B cell (primary cell): ENCODE results near the gene ATG4C. TPM values are rescaled to one million over a fixed set of nuclear protein-coding genes. Genes with fewer than 3 reads are reported as not detected.
"Not testable (repeated sequence)": the region's sequence is repeated elsewhere in the genome, so short reads cannot be mapped to it uniquely, and the experiment has no call there.

Experiments used
- ATAC-seq: fragments of 200-7000 bp; cut with Tn5 transposase; one replicate; pipeline ENCODE4 v1.10.0; 2021; ENCODE audit warnings: low read depth, mild to moderate bottlenecking, moderate number of reproducible peaks, moderate library complexity
- CTCF ChIA-PET: fragments of 350-600 bp; sonication (Branson Sonifier 250); formaldehyde crosslinking; loops from one replicate; lab custom pipeline; 2021; ENCODE audit warnings: antibody characterized with exemption, inconsistent platforms; lab: Charles Lee
- POLR2A ChIA-PET: fragments of 350-600 bp; sonication (Branson Sonifier 250); formaldehyde crosslinking; loops from one replicate; lab custom pipeline; 2021; ENCODE audit warnings: antibody characterized with exemption; lab: Charles Lee
- DNase-seq: peaks from one replicate; pipeline ENCODE4 v3.0.0; 2013
- H2AFZ ChIP-seq: 2 replicates; pipeline ENCODE4 v1.6.1; 2012; ENCODE audit warnings: mild to moderate bottlenecking, low read depth, low read length; ENCODE audit not compliant: insufficient read depth, poor library complexity, severe bottlenecking
- H3K27ac ChIP-seq, 2 donors: 1 replicate in 1 of 2; 2 replicates in 1 of 2; pipeline ENCODE4 v1.5.1; 2012 to 2013; ENCODE audit warnings: low read length in 2 of 2, mild to moderate bottlenecking in 2 of 2, moderate library complexity in 1 of 2
- H3K27me3 ChIP-seq, 4 experiments: fragments of 200-600 bp in 1 of 4; sonication (generic) in 1 of 4; replicated peaks in 1 of 4; 1 replicate in 2 of 4; 2 replicates in 2 of 4; pipeline versions ENCODE4 v1.6.1 to v1.7.0; 2013 to 2016; ENCODE audit warnings: low read length in 3 of 4, mild to moderate bottlenecking in 2 of 4, mixed read lengths in 1 of 4, moderate library complexity in 1 of 4; ENCODE audit not compliant: insufficient read depth in 4 of 4, control insufficient read depth in 3 of 4; ENCODE audit errors: control extremely low read depth in 1 of 4
- H3K36me3 ChIP-seq, 2 experiments: replicated peaks in 1 of 2; 1 replicate in 1 of 2; 2 replicates in 1 of 2; pipeline versions ENCODE4 v1.6.1 to v1.7.1; 2013; ENCODE audit warnings: low read length in 1 of 2; ENCODE audit not compliant: insufficient read depth in 2 of 2, control insufficient read depth in 1 of 2; ENCODE audit errors: control extremely low read depth in 1 of 2, extremely low read depth in 1 of 2
- H3K4me1 ChIP-seq, 2 donors: fragments of 200-600 bp in 1 of 2; sonication (generic) in 1 of 2; 1 replicate in 1 of 2; 2 replicates in 1 of 2; pipeline versions ENCODE4 v1.5.1 to v1.6.1; 2013 to 2017; ENCODE audit warnings: low read length in 2 of 2; ENCODE audit not compliant: control insufficient read depth in 2 of 2, insufficient read depth in 2 of 2
- H3K4me2 ChIP-seq: replicated peaks from 2 replicates; pipeline ENCODE3; 2012; ENCODE audit warnings: mild to moderate bottlenecking, low read depth, low read length; ENCODE audit not compliant: poor library complexity, severe bottlenecking
- H3K4me3 ChIP-seq, 5 experiments: fragments of 200-600 bp in 1 of 5; sonication (generic) in 1 of 5; 1 replicate in 3 of 5; 2 replicates in 2 of 5; pipeline versions ENCODE4 v1.5.1 to v1.7.0; 2011 to 2016; ENCODE audit warnings: low read length in 4 of 5, mild to moderate bottlenecking in 4 of 5, low read depth in 2 of 5, control low read depth in 1 of 5, moderate library complexity in 1 of 5; ENCODE audit not compliant: insufficient read depth in 1 of 5; ENCODE audit errors: control extremely low read depth in 1 of 5, extremely low read depth in 1 of 5
- H3K79me2 ChIP-seq: fragments of 200-600 bp; sonication (generic); one replicate; pipeline ENCODE4 v1.6.0; 2016; ENCODE audit warnings: low read length; ENCODE audit not compliant: control insufficient read depth, insufficient read depth
- H3K9ac ChIP-seq: fragments of 200-600 bp; sonication (generic); 2 replicates; pipeline ENCODE4 v1.6.1; 2017; ENCODE audit warnings: mild to moderate bottlenecking, low read length, moderate library complexity
- H3K9me3 ChIP-seq, 3 donors: one replicate each; pipeline versions ENCODE4 v1.6.1 to v1.7.1; 2013; ENCODE audit warnings: low read length in 2 of 3; ENCODE audit not compliant: control insufficient read depth in 2 of 3, insufficient read depth in 1 of 3; ENCODE audit errors: control extremely low read depth in 1 of 3
- H4K20me1 ChIP-seq: 2 replicates; pipeline ENCODE4 v1.6.0; 2012; ENCODE audit warnings: mild to moderate bottlenecking, low read length; ENCODE audit not compliant: insufficient read depth, control insufficient read depth, poor library complexity, severe bottlenecking
- H3K27ac Mint-ChIP-seq: one replicate; pipeline ENCODE4 v1.8.0; 2021; ENCODE audit warnings: mixed read lengths
- H3K27me3 Mint-ChIP-seq: one replicate; pipeline ENCODE4 v1.8.0; 2021; ENCODE audit warnings: mixed read lengths
- H3K4me1 Mint-ChIP-seq: one replicate; pipeline ENCODE4 v1.8.0; 2021; ENCODE audit warnings: mixed read lengths
- H3K4me3 Mint-ChIP-seq: one replicate; pipeline ENCODE4 v1.8.0; 2021; ENCODE audit warnings: mixed read lengths
- H3K9me3 Mint-ChIP-seq: one replicate; pipeline ENCODE4 v1.8.0; 2022; ENCODE audit warnings: mixed read lengths; ENCODE audit not compliant: insufficient read depth
- WGBS: methylation state at CpG from one replicate; pipeline ENCODE4 v1.1.5; 2013; ENCODE audit warnings: missing lambda C conversion rate; ENCODE audit not compliant: insufficient coverage; 5-methylcytosine and 5-hydroxymethylcytosine counted together
- intact Hi-C: fragments of 100-400 bp; cut with micrococcal nuclease; formaldehyde crosslinking; loops from one replicate; pipeline ENCODE4 v1.10.0; 2022
- polyA plus RNA-seq: library from polyadenylated mRNA; depleted of rRNA; stranded (reverse); fragments of >200 nt; gene quantifications from 2 replicates; pipeline ENCODE4 v1.2.3, GENCODE V29; 2012
- total RNA-seq, 2 donors: library from RNA; stranded (reverse); fragments of 120-200 nt in 1 of 2; gene quantifications; 1 replicate in 1 of 2; 2 replicates in 1 of 2; pipeline versions ENCODE4 v1.2.3 to v1.2.4, GENCODE V29; 2013 to 2022

ATG4C gene
- total and polyA plus RNA-seq, 2 donors (not counting 1 experiment from before 2014, with no cell fraction given) = 7.1 to 30.8 TPM

DNA sequence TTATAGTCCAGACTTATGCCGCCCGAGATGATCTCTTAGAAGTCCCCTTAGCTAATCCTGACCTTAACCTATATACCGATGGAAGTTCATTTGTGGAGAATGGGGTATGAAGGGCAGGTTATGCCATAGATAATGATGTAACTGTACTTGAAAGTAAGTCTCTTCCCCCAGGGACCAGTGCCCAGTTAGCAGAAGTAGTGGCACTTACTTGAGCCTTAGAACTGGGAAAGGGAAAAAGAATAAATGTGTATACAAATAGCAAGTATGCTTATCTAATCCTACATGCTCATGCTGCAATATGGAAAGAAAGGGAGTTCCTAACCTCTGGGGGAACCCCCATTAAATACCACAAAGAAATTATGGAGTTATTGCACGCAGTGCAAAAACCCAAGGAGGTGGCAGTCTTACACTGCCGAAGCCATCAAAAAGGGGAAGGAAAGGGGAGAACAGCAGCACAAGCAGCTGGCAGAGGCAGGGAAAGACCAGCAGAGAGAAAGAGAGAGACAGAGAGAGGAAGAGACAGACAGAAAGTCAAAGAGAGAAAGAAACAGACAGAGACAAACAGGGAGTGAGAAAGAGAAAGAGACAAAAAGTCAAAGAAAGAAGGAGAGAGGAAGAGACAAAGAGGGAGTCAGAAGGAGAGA, 24.6 kb upstream of the ATG4C start:
- DNase-seq, H3K79me2 ChIP-seq, intact Hi-C loops, H3K9me3 ChIP-seq, H2AFZ ChIP-seq, ATAC-seq, H3K27ac Mint-ChIP-seq, H3K27me3 Mint-ChIP-seq, H3K4me3 ChIP-seq, H3K4me1 Mint-ChIP-seq, H3K4me1 ChIP-seq, H3K4me3 Mint-ChIP-seq, H3K4me2 ChIP-seq, H3K27me3 ChIP-seq, H3K9ac ChIP-seq, H3K9me3 Mint-ChIP-seq, H4K20me1 ChIP-seq, H3K36me3 ChIP-seq, H3K27ac ChIP-seq, POLR2A ChIA-PET: not testable (repeated sequence)
- 0% methylated on average over 1 of the region's 5 CpGs for WGBS
- CTCF ChIA-PET = interaction anchor here (0.7 to 2.1 kb wide), 3 partner anchors 13 to 81 kb away, joined by 3 to 5 read pairs (median 3); no protein-coding TSS in a partner anchor

DNA sequence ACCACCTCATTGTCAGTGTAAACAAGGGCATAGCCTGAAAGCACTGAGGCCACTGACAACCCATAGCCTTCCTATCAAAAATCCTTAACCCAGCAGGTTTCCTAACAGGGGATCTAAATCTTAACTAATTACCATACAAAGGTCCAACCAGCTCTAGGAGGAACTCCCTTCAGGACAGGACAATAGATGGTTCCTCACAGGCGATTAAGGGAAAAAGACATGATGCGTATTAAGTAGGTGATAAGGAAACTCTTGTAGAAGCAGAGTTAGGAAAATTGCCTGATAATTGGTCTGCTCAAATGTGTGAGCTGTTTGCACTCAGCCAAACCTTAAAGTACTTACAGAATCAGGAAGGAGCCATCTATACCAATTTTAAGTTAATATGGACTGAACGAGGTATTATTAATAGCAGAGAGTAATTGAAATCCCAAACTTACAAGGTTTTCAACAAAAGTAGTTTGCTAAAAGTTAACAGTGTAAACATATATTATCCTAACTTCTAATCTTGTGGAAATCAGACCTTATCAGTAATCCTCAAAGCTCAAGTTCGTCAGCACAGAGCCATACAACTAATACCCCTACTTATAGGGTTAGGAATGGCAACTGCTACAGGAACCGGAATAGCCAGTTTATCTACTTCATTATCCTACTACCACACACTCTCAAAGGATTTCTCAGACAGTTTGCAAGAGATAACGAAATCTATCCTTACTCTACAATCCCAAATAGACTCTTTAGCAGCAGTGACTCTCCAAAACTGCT, 23.7 kb upstream of the ATG4C start:
- H3K36me3 ChIP-seq, POLR2A ChIA-PET, H4K20me1 ChIP-seq, H3K27ac ChIP-seq, H3K4me1 ChIP-seq, H3K9me3 ChIP-seq, H3K27ac Mint-ChIP-seq, H3K27me3 ChIP-seq, H3K4me3 Mint-ChIP-seq, H3K9me3 Mint-ChIP-seq, H3K4me3 ChIP-seq, H3K79me2 ChIP-seq, H3K9ac ChIP-seq, H2AFZ ChIP-seq, intact Hi-C loops, H3K4me1 Mint-ChIP-seq, H3K4me2 ChIP-seq, ATAC-seq, H3K27me3 Mint-ChIP-seq, DNase-seq: not testable (repeated sequence)
- CTCF ChIA-PET = interaction anchor here (0.7 to 1.6 kb wide), 3 partner anchors 21 to 81 kb away, joined by 3 read pairs; no protein-coding TSS in a partner anchor
- 100% methylated on average over 1 of the region's 6 CpGs for WGBS

GRCh38 chr1:62761223-62761870, 22.6 kb upstream of the ATG4C start:
- H2AFZ ChIP-seq, H3K36me3 ChIP-seq, H3K9me3 Mint-ChIP-seq, H3K4me1 Mint-ChIP-seq, H3K4me3 Mint-ChIP-seq, H3K27me3 ChIP-seq, H3K4me2 ChIP-seq, ATAC-seq, H3K9ac ChIP-seq, H4K20me1 ChIP-seq, intact Hi-C loops, H3K4me3 ChIP-seq, H3K27ac Mint-ChIP-seq, H3K79me2 ChIP-seq, H3K9me3 ChIP-seq, H3K4me1 ChIP-seq, H3K27me3 Mint-ChIP-seq, POLR2A ChIA-PET, H3K27ac ChIP-seq, DNase-seq: not testable (repeated sequence)
- WGBS = 92% methylated on average over 28 of the region's 30 CpGs
- CTCF ChIA-PET = interaction anchor here (0.9 to 1.6 kb wide), 2 partner anchors 15 to 80 kb away, joined by 3 to 6 read pairs; no protein-coding TSS in a partner anchor
